ENCODE data around the gene PBLD.
A peak's percentile ranks its signal among the peaks of the same experiment; 100 is the strongest.
"Not testable (repeated sequence)": the region's sequence is repeated elsewhere in the genome, so short reads cannot be mapped to it uniquely, and the experiment has no call there.

The PBLD gene

GRCh38 chr10:68331455-68332258 is 1.1 kb downstream of the PBLD start, which contains the start of gene HNRNPH3:
TSS of gene HNRNPH3 (plus strand) at chr10:68332064. CDS start at chr10:68337222, 5,158 bp downstream.
- DNase-seq (ENCODE audit: low read depth in 2 of 2, low spot score in 1 of 2) = peak; percentile 95 to 97

GRCh38 chr10:68330852-68331454 is 1.8 kb downstream of the PBLD start:
- DNase-seq (ENCODE audit: low read depth in 2 of 2, low spot score in 1 of 2) = no peak

GRCh38 chr10:68329506-68329861 is 3.2 kb downstream of the PBLD start:
- no peak for DNase-seq (ENCODE audit: low read depth in 2 of 2, low spot score in 1 of 2)

GRCh38 chr10:68327889-68328786 is 4.6 kb downstream of the PBLD start:
- DNase-seq (ENCODE audit: low read depth in 2 of 2, low spot score in 1 of 2) = no peak

- DNase-seq (ENCODE audit: low read depth in 2 of 2, low spot score in 1 of 2) = not testable (repeated sequence)
These were observed 8.3 kb downstream of the PBLD start for GRCh38 chr10:68324396-68324795.

- DNase-seq (ENCODE audit: low read depth in 2 of 2, low spot score in 1 of 2) = no peak
These were observed 14.2 kb downstream of the PBLD start for GRCh38 chr10:68318331-68319059.

- no peak for DNase-seq (ENCODE audit: low read depth in 2 of 2, low spot score in 1 of 2)
These were observed 17.1 kb downstream of the PBLD start for GRCh38 chr10:68315582-68315981.

DNA sequence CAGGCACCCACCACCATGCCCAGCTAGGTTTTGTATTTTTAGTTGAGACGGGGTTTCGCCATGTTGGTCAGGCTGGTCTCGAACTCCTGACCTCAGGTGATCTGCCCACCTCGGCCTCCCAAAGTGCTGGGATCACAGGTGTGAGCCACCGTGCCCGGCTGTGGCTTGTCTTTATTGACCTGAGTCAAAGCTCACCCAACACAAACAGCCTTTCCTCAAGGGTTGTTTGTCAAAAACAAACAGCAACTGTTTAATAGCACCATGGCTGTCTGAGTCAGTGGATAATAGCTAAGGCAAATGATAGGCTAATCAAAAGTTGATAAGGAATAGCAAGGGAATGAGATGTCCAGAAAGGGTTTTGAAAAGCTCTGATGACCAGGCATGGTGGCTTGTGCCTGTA is 17.8 kb downstream of the PBLD start:
- DNase-seq (ENCODE audit: low read depth in 2 of 2, low spot score in 1 of 2) = not testable (repeated sequence)

- no peak for DNase-seq (ENCODE audit: low read depth in 2 of 2, low spot score in 1 of 2)
These were observed 22.2 kb downstream of the PBLD start for GRCh38 chr10:68310531-68310930.

GRCh38 chr10:68305854-68306253 is 26.9 kb downstream of the PBLD start:
- DNase-seq (ENCODE audit: low read depth in 2 of 2, low spot score in 1 of 2) = no peak

DNA sequence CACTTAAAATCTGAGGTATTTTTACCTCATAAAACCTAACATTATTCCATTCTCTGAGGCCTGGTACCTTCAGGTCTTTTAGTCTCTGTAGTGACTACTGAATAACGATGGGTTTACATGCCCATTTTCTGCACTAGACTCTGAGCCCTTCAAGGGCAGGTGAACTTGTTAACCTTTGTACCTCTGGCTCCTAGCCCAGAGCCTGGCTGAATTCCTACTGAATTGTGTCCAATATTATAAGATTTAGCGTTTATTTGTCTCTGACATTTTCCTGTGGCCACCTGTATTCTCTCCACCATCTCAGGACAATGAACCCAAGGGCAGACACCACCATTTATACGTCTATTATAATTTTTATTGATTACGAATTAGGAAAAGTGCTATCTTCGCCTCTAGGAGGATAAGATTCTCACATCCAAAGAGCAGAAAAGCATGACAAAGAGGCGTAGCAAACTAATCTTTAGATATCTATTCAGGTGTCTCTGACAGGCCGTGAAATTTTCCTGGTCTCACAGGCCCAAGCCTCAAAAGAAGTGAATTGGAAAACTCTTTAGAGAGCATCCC is 28.8 kb downstream of the PBLD start:
- DNase-seq (ENCODE audit: low read depth in 2 of 2, low spot score in 1 of 2) = no peak

- DNase-seq (ENCODE audit: low read depth in 2 of 2, low spot score in 1 of 2) = no peak
These were observed 29.9 kb downstream of the PBLD start for GRCh38 chr10:68302871-68303270.

DNA sequence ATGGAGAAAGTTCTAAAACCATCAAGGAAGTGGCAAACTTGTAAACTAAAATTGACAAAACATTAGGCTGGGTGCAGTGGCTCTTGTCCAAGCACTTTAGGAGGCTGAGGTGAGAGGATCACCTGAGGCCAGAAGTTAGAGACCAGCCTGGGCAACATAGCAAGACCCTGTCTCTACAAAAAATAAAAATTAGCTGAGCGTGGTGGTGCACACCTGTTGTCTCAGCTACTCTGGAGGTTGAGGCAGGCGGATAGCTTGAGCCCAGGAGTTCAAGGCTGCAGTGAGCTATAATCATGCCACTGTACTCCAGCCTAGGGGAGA is 30.3 kb downstream of the PBLD start:
- no peak for DNase-seq (ENCODE audit: low read depth in 2 of 2, low spot score in 1 of 2)

DNA sequence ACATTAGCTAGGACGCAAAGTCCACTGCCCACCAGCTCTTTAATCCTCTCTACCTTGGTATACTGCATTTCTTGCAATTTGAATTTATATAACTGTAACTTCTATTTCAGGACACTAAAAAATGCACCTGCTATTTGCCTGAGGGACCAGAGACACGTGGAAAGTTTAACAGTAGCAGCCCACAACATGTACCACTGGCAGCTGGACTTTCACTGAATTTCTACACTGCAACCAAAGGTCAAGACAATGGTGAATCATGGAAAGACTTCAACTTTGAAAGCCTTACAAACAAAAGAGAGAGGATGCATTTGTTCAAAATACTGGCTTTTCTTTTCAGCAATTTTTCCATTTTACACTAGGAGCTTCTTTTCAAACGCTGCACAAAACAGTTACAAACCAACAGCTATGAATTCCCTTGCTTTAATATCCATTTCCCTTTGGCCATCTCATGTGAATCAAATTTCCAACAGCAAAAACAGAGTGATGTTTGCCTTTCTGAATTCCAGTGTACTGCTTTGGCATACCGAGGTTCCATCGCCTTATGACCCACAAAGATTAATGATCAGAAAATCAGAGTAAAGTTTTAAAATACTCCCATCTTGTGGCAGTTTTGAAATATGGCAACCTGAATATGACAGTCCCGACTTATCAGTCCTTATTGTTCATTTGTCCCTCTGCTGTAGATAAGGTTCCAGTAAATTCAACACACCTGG is 30.8 kb downstream of the PBLD start:
- DNase-seq (ENCODE audit: low read depth in 2 of 2, low spot score in 1 of 2) = no peak

DNA sequence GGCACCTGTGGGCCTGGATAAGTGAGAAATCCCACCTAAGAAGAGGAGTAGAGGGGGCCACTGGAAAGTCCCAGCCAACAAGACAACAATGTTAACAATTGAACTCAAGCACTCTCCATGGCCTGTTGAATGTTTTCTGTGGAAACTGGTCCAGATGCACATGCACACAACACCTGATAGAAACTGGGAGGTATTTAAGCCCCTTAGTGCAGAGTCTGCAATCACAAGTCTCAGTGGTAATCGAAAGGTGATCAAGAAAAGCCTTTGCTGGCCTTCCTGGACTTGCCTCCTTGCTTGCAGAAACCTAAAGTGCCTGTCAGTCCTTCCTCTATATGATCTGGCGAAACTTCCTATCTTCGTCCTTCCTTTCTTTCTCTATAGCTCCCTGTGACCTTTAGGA is 31.4 kb downstream of the PBLD start:
- no peak for DNase-seq (ENCODE audit: low read depth in 2 of 2, low spot score in 1 of 2)

DNA sequence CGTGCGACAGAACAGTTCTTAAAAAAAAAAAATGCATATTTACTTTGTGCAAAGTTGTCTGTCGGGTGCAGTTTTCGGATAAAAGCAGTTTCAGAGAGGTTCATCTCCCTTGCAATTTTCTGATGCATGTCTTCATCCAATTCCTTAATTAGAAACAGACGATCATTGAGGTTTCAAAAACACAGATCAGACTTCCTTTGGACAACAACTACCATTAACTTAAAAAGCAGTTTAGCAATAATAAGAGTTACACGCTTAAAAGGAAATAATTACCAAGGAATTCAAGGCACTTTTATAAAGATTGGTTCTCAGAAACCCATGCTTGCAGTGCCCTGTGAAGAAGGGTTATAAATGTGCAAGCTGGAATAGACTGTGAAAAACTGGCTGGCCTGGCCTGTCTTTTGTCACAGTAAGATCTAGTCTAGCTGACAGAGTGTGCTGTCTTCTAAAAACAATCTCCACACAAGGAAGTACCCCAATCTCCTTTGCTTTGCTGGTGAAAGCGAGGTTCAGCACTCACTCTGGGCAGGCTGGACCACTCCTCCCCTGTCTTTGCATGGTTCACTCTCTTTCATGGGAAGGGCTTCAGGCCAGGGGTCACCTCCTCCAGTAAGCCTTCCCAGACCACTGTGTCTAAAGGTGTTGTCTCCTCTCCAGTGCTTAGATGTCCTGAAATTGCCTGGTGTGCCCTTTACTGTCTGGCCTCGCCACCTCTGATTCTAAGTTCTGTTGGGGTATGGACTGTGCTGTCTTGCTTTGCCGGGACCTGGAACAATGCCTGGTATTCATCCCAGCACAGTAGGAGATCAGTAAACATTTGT is 35.7 kb downstream of the PBLD start:
- DNase-seq (ENCODE audit: low read depth in 2 of 2, low spot score in 1 of 2) = no peak

DNA sequence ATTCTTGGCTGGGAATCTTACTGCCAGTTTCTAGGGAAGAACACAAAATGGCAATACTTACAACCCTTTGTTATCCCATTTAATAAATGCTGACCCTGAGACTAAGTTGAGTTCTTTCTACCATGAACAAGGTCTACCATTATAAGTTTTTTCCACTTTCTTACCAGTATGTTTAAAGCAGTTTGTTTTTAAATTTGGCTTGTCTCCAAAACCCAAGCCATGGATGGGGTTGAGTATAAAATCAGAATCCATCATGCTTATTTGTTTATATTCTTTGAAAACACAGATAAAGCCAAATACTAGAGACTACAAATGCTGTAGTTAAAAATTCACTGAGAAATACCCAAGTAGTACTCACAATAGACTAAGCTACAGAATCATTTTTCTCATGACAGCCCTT is 42.0 kb downstream of the PBLD start:
- no peak for DNase-seq (ENCODE audit: low read depth in 2 of 2, low spot score in 1 of 2)

GRCh38 chr10:68288717-68289116 is 44.0 kb downstream of the PBLD start:
- no peak for DNase-seq (ENCODE audit: low read depth in 2 of 2, low spot score in 1 of 2)

All from stimulated activated CD8-positive, alpha-beta memory T cell treated with anti-CD3 and anti-CD28 coated beads, Interleukin-4, amount 100 ng/mL, for 1 hour (primary cell).